Erythroblast (primary cell): ENCODE measurements around the gene COL5A1.

Source experiments
- GATA1 ChIP-seq: IDR thresholded peaks from 2 replicates; pipeline ENCODE4 v1.6.1; 2011; ENCODE audit warnings: low read depth, mild to moderate bottlenecking, control low read depth, low read length, moderate library complexity
- POLR2A ChIP-seq: IDR thresholded peaks from 2 replicates; pipeline ENCODE4 v1.6.1; 2011; ENCODE audit warnings: mild to moderate bottlenecking, low read length

GRCh38 chr9:134891053-134891452, 249.4 kb downstream of the COL5A1 start:
- TF ChIP-seq POLR2A, result no peak
- TF ChIP-seq GATA1, result no peak
